PC-3 (cell line): ENCODE data around the gene PRKCSH. TPM values are rescaled to one million over a fixed set of nuclear protein-coding genes. Genes with fewer than 3 reads are reported as not detected.
"Not testable (repeated sequence)": the region's sequence is repeated elsewhere in the genome, so short reads cannot be mapped to it uniquely, and the experiment has no call there.

Source experiments
- ATAC-seq: fragments of 200-7000 bp; cut with Tn5 transposase; 2 replicates; pipeline ENCODE4 v1.9.1; 2020; ENCODE audit warnings: mild to moderate bottlenecking, moderate library complexity
- BruUV-seq: library from RNA; stranded (reverse); fragments of 400-500 nt; replicated peaks from 2 replicates; lab custom pipeline; 2021; lab: Mats Ljungman, UMichigan
- CTCF ChIA-PET: fragments of 300-600 bp; sonication (Branson Sonifier 250); formaldehyde crosslinking; loops from one replicate; lab custom pipeline; 2022; ENCODE audit warnings: antibody characterized with exemption; lab: Charles Lee
- POLR2A ChIA-PET: fragments of 300-600 bp; sonication (Branson Sonifier 250); formaldehyde crosslinking; loops from one replicate; lab custom pipeline; 2022; ENCODE audit warnings: antibody characterized with exemption; ENCODE audit not compliant: unreplicated experiment; lab: Charles Lee
- DNase-seq: peaks from one replicate; pipeline ENCODE4 v3.0.0-alpha.2; 2015
- H2AFZ ChIP-seq: fragments of 300-600 bp; sonication (generic); 2 replicates; pipeline ENCODE4 v1.6.0; 2016; ENCODE audit warnings: antibody characterized with exemption, low read length
- H3F3A ChIP-seq: fragments of 300-600 bp; sonication (generic); one replicate; pipeline ENCODE4 v1.6.0; 2017; ENCODE audit warnings: antibody characterized with exemption, low read length, control low read depth, mild to moderate bottlenecking; ENCODE audit not compliant: unreplicated experiment
- H3K27ac ChIP-seq: fragments of 300-600 bp; sonication (generic); 2 replicates; pipeline ENCODE4 v1.5.1; 2016; ENCODE audit warnings: mild to moderate bottlenecking, low read length
- H3K27me3 ChIP-seq: fragments of 300-600 bp; sonication (generic); 2 replicates; pipeline ENCODE4 v1.6.1; 2016; ENCODE audit warnings: low read length, mixed read lengths
- H3K36me3 ChIP-seq: fragments of 300-600 bp; sonication (generic); 2 replicates; pipeline ENCODE4 v1.6.1; 2016; ENCODE audit warnings: low read depth, mixed run types, low read length, mixed read lengths
- H3K4me1 ChIP-seq: fragments of 300-600 bp; sonication (generic); 2 replicates; pipeline ENCODE4 v1.5.1; 2016; ENCODE audit warnings: low read length; ENCODE audit not compliant: insufficient read depth
- H3K4me2 ChIP-seq: fragments of 300-600 bp; sonication (generic); 2 replicates; pipeline ENCODE4 v1.6.0; 2016; ENCODE audit warnings: low read length
- H3K4me3 ChIP-seq: fragments of 300-600 bp; sonication (generic); 2 replicates; pipeline ENCODE4 v1.5.1; 2016; ENCODE audit warnings: mild to moderate bottlenecking, low read length, mixed read lengths
- H3K79me2 ChIP-seq: fragments of 300-600 bp; sonication (generic); 2 replicates; pipeline ENCODE4 v1.6.1; 2017; ENCODE audit warnings: low read length, mixed read lengths
- H3K9ac ChIP-seq: fragments of 300-600 bp; sonication (generic); 2 replicates; pipeline ENCODE4 v1.6.0; 2016; ENCODE audit warnings: mild to moderate bottlenecking, low read length
- H3K9me2 ChIP-seq: fragments of 300-600 bp; sonication (generic); replicated peaks from 2 replicates; pipeline ENCODE4 v1.6.1; 2016; ENCODE audit warnings: mixed run types, low read length, mixed read lengths
- H3K9me3 ChIP-seq: fragments of 300-600 bp; sonication (generic); 2 replicates; pipeline ENCODE4 v1.6.1; 2016; ENCODE audit warnings: low read length, mixed read lengths
- H4K20me1 ChIP-seq: fragments of 300-600 bp; sonication (generic); 2 replicates; pipeline ENCODE4 v1.6.1; 2016; ENCODE audit warnings: low read length, mixed read lengths
- CTCF ChIP-seq: fragments of 300-600 bp; sonication (generic); conservative IDR thresholded peaks from 2 replicates; pipeline ENCODE4 v1.5.1; 2017; ENCODE audit warnings: antibody characterized with exemption, low read depth, mild to moderate bottlenecking, low read length
- EZH2 ChIP-seq: fragments of 300-600 bp; sonication (generic); IDR thresholded peaks from one replicate; pipeline ENCODE4 v1.6.1; 2017; ENCODE audit warnings: antibody characterized with exemption, mild to moderate bottlenecking, low read length; ENCODE audit not compliant: unreplicated experiment
- EZH2phosphoT487 ChIP-seq: fragments of 300-600 bp; sonication (generic); IDR thresholded peaks from 2 replicates; pipeline ENCODE4 v1.6.1; 2018; ENCODE audit warnings: mild to moderate bottlenecking, antibody characterized with exemption, low read length, borderline replicate concordance
- intact Hi-C: fragments of 100-400 bp; cut with micrococcal nuclease; formaldehyde crosslinking; loops from 2 replicates; pipeline ENCODE4 v1.9.0; 2023
- total RNA-seq: library from RNA; depleted of rRNA; stranded (reverse); fragments of >200 nt; gene quantifications from 2 replicates; pipeline ENCODE4 v1.2.3, GENCODE V29; 2014

Gene PRKCSH
- total RNA-seq, 1 experiment from 2014 or later, result 222 TPM

- H3K36me3 ChIP-seq, result no peaks in the 10 kb centered on the region; the same call in 1 of the 2 replicates
- intact Hi-C loops, result no loop called here
- DNase-seq (no peak), ATAC-seq (no peak)
- H3K4me3 ChIP-seq, result no peak overlapping the region
- H3K27me3 ChIP-seq, result no peaks in the 10 kb centered on the region
- no peak overlapping the region for H3K27ac ChIP-seq
- no peaks in the 10 kb centered on the region for H3K4me1 ChIP-seq
- no peaks in the 10 kb centered on the region for H3K79me2 ChIP-seq
- ChIA-PET CTCF (no interaction called here), POLR2A (no interaction called here)
- H3F3A ChIP-seq, result no peaks in the 10 kb centered on the region
- no peak overlapping the region for H2AFZ ChIP-seq
- no peak overlapping the region for H3K4me2 ChIP-seq
- H4K20me1 ChIP-seq, result no peaks in the 10 kb centered on the region
- no peaks in the 10 kb centered on the region for H3K9me3 ChIP-seq
- no TSS peak for BruUV-seq
- no peak overlapping the region for H3K9ac ChIP-seq
- no peaks in the 10 kb centered on the region for H3K9me2 ChIP-seq
- no peak for TF ChIP-seq EZH2
- no peak for TF ChIP-seq EZH2phosphoT487
Measured at GRCh38 chr19:11404588-11405222, 30.7 kb upstream of the PRKCSH start.

GRCh38 chr19:11405846-11406643 lies 29.4 kb upstream of the PRKCSH start:
- Histone ChIP-seq H3K9ac (no peak overlapping the region), H2AFZ (no peak overlapping the region), H3K4me3 (no peak overlapping the region), H3K9me3 (no peaks in the 10 kb centered on the region), H3K4me2 (no peak overlapping the region), H3K9me2 (no peaks in the 10 kb centered on the region), H3K79me2 (no peaks in the 10 kb centered on the region), H3K36me3 (no peaks in the 10 kb centered on the region; the same call in 1 of the 2 replicates), H3K27ac (no peak overlapping the region), H3K27me3 (no peaks in the 10 kb centered on the region), H4K20me1 (no peaks in the 10 kb centered on the region), H3K4me1 (no peaks in the 10 kb centered on the region), H3F3A (no peaks in the 10 kb centered on the region)
- ChIA-PET CTCF (interaction anchor here (0.6 kb wide), 1 partner anchor 1637 kb away, joined by 3 read pairs; the partner anchor contains the start of gene ZNF846), POLR2A (no interaction called here)
- no peak for TF ChIP-seq EZH2
- no peak for TF ChIP-seq CTCF
- TF ChIP-seq EZH2phosphoT487, result no peak
- intact Hi-C loops, result no loop called here
- BruUV-seq, result no TSS peak
- DNase-seq (no peak), ATAC-seq (no peak)

GRCh38 chr19:11406703-11407236 lies 28.7 kb upstream of the PRKCSH start:
- H2AFZ ChIP-seq, DNase-seq, POLR2A ChIA-PET, BruUV-seq, H4K20me1 ChIP-seq, H3K27me3 ChIP-seq, H3K9me2 ChIP-seq, H3K9ac ChIP-seq, H3K79me2 ChIP-seq, H3K4me2 ChIP-seq, H3K9me3 ChIP-seq, ATAC-seq, H3F3A ChIP-seq, H3K36me3 ChIP-seq, H3K4me1 ChIP-seq, intact Hi-C loops, H3K27ac ChIP-seq, H3K4me3 ChIP-seq: not testable (repeated sequence)
- CTCF ChIA-PET, result interaction anchor here (0.6 to 0.7 kb wide), 2 partner anchors 25 to 1638 kb away, joined by 3 read pairs; partner anchors contain the start of gene ZNF846
